HepG2 (cell line): ENCODE data around the gene TALDO1. TPM values are rescaled to one million over a fixed set of nuclear protein-coding genes. Genes with fewer than 3 reads are reported as not detected.

Experiments
- ATAC-seq: fragments of 200-7000 bp; cut with Tn5 transposase; 3 replicates; pipeline ENCODE4 v1.9.1; 2020; ENCODE audit warnings: mild to moderate bottlenecking, moderate library complexity
- BruUV-seq: library from RNA; stranded (reverse); fragments of 400-500 nt; replicated peaks from 2 replicates; lab custom pipeline; 2021; lab: Mats Ljungman, UMichigan
- CTCF ChIA-PET: fragments of 300-600 bp; formaldehyde crosslinking; extraction: SDS; loops from one replicate; lab custom pipeline; 2021; ENCODE audit warnings: low total read pairs, inconsistent platforms, low intra/inter-chr PET ratio; lab: Yijun Ruan, JAX
- POLR2A ChIA-PET: fragments of 350-600 bp; sonication (Branson Sonifier 250); formaldehyde crosslinking; loops from one replicate; lab custom pipeline; 2020; ENCODE audit warnings: antibody characterized with exemption, inconsistent platforms; lab: Yijun Ruan, JAX
- DNase-seq: peaks from one replicate; pipeline ENCODE4 v3.0.0-alpha.2; 2015; ENCODE audit warnings: low spot score
- FAIRE-seq: peaks from 3 replicates; lab custom pipeline; 2011; peaks lifted over from hg19 to GRCh38; lab: Jason Lieb, UNC
- H2AFZ ChIP-seq: one replicate; pipeline ENCODE4 v1.6.1; 2011; ENCODE audit warnings: low read length, inconsistent platforms
- H3K27ac ChIP-seq: fragments of 300-600 bp; 3 replicates; pipeline ENCODE4 v1.8.0; 2011; ENCODE audit warnings: mixed run types, mild to moderate bottlenecking, mixed read lengths, low read length, inconsistent platforms; ENCODE audit not compliant: insufficient read depth; ENCODE audit errors: extremely low read length
- H3K27me3 ChIP-seq, 2 experiments: fragments of 200-600 bp in 1 of 2; 2 replicates in 1 of 2; 3 replicates in 1 of 2; pipeline versions ENCODE4 v1.6.0 to v1.8.0; 2011; ENCODE audit warnings: low read length in 2 of 2, mild to moderate bottlenecking in 2 of 2, moderate library complexity in 2 of 2, inconsistent platforms in 1 of 2; ENCODE audit not compliant: insufficient read depth in 2 of 2, control insufficient read depth in 1 of 2
- H3K36me3 ChIP-seq, 2 experiments: fragments of 200-600 bp in 1 of 2; replicated peaks in 1 of 2; 2 replicates in 1 of 2; 3 replicates in 1 of 2; pipeline versions ENCODE4 v1.5.1 to v1.8.0; 2011; ENCODE audit warnings: low read length in 2 of 2, inconsistent platforms in 1 of 2; ENCODE audit not compliant: insufficient read depth in 2 of 2, control insufficient read depth in 1 of 2
- H3K4me1 ChIP-seq: 2 replicates; pipeline ENCODE4 v1.5.1; 2012; ENCODE audit warnings: low read length, inconsistent platforms; ENCODE audit not compliant: insufficient read depth
- H3K4me2 ChIP-seq: 2 replicates; pipeline ENCODE4 v1.6.0; 2011; ENCODE audit warnings: low read depth, low read length, inconsistent platforms
- H3K4me3 ChIP-seq, 3 experiments: fragments of 200-600 bp in 1 of 3; sonication (generic), shearing (Covaris generic) in 1 of 3; replicated peaks in 1 of 3; 2 replicates each; pipeline ENCODE4 v1.5.1; 2011 to 2016; ENCODE audit warnings: low read length in 3 of 3, inconsistent platforms in 2 of 3, low read depth in 2 of 3, mild to moderate bottlenecking in 2 of 3, control low read depth in 1 of 3, mixed read lengths in 1 of 3; ENCODE audit not compliant: insufficient read depth in 1 of 3
- H3K79me2 ChIP-seq: one replicate; pipeline ENCODE4 v1.6.1; 2011; ENCODE audit warnings: low read length, inconsistent platforms; ENCODE audit not compliant: insufficient read depth
- H3K9ac ChIP-seq: 2 replicates; pipeline ENCODE4 v1.6.0; 2011; ENCODE audit warnings: mild to moderate bottlenecking, low read depth, low read length, inconsistent platforms; ENCODE audit not compliant: insufficient read depth
- H3K9me3 ChIP-seq: 2 replicates; pipeline ENCODE4 v1.5.1; 2012; ENCODE audit warnings: mild to moderate bottlenecking, low read length
- H4K20me1 ChIP-seq: 2 replicates; pipeline ENCODE4 v1.6.0; 2011; ENCODE audit warnings: inconsistent platforms, mild to moderate bottlenecking, low read length, moderate library complexity; ENCODE audit not compliant: insufficient read depth
- ETV6 ChIP-seq: sonication (generic); formaldehyde crosslinking; conservative IDR thresholded peaks from 2 replicates; pipeline ENCODE4 v1.4.0; 2020; ENCODE audit warnings: missing genetic modification reagents
- FOSL2 ChIP-seq: sonication (generic); formaldehyde crosslinking; IDR thresholded peaks from 2 replicates; pipeline ENCODE4 v1.4.0; 2020; ENCODE audit warnings: missing genetic modification reagents
- FOXO4 ChIP-seq: sonication (generic); formaldehyde crosslinking; conservative IDR thresholded peaks from 2 replicates; pipeline ENCODE4 v1.8.1; 2023; ENCODE audit warnings: missing genetic modification reagents
- GATA4 ChIP-seq: sonication (generic); IDR thresholded peaks from 2 replicates; pipeline ENCODE4 v1.6.1; 2016; ENCODE audit warnings: antibody characterized with exemption, low read depth, borderline replicate concordance
- HHEX ChIP-seq: IDR thresholded peaks from 2 replicates; pipeline ENCODE4 v1.6.1; 2016; ENCODE audit warnings: control low read depth
- HMGXB4 ChIP-seq, 2 experiments: sonication (generic) in 1 of 2; formaldehyde crosslinking in 1 of 2; IDR thresholded peaks; 2 replicates each; pipeline versions ENCODE4 v1.4.0 to v1.6.1; 2018 to 2020; ENCODE audit warnings: missing genetic modification reagents in 2 of 2, borderline replicate concordance in 1 of 2, low read depth in 1 of 2, mild to moderate bottlenecking in 1 of 2, missing biosample characterization in 1 of 2
- RCOR2 ChIP-seq: IDR thresholded peaks from 2 replicates; pipeline ENCODE4 v1.6.1; 2016; ENCODE audit warnings: missing biosample characterization, missing genetic modification reagents
- SMYD3 ChIP-seq: sonication (generic); formaldehyde crosslinking; IDR thresholded peaks from 2 replicates; pipeline ENCODE4 v1.8.1; 2023; ENCODE audit warnings: mild to moderate bottlenecking, missing genetic modification reagents
- TCF7 ChIP-seq: sonication (generic); IDR thresholded peaks from 2 replicates; pipeline ENCODE4 v1.6.1; 2016; ENCODE audit warnings: antibody characterized with exemption, low read depth
- ZFP90 ChIP-seq: sonication (generic); formaldehyde crosslinking; IDR thresholded peaks from 2 replicates; pipeline ENCODE4 v1.8.0; 2022; ENCODE audit warnings: missing genetic modification reagents, mild to moderate bottlenecking, inconsistent platforms, borderline replicate concordance
- ZNF235 ChIP-seq: sonication (generic); formaldehyde crosslinking; IDR thresholded peaks from 2 replicates; pipeline ENCODE4 v1.8.1; 2023; ENCODE audit warnings: mild to moderate bottlenecking, missing genetic modification reagents, borderline replicate concordance
- ZNF362 ChIP-seq: sonication (generic); formaldehyde crosslinking; IDR thresholded peaks from 2 replicates; pipeline ENCODE4 v1.4.0; 2020; ENCODE audit warnings: missing genetic modification reagents, mild to moderate bottlenecking, borderline replicate concordance
- ZSCAN25 ChIP-seq: sonication (generic); formaldehyde crosslinking; IDR thresholded peaks from 2 replicates; pipeline ENCODE4 v1.8.0; 2022; ENCODE audit warnings: mild to moderate bottlenecking, missing genetic modification reagents
- WGBS: methylation state at CpG from one replicate; pipeline ENCODE4 v1.1.6; 2017; ENCODE audit warnings: low lambda C conversion rate; 5-methylcytosine and 5-hydroxymethylcytosine counted together
- in situ Hi-C: cut with HindIII; loops from 2 replicates; pipeline ENCODE4 v1.10.0; 2017; ENCODE audit warnings: low pct_unique_long_range_greater_than_20kb; ENCODE audit not compliant: extremely low pct_ligation_motif_present
- intact Hi-C: fragments of 100-400 bp; cut with micrococcal nuclease; formaldehyde crosslinking; loops from one replicate; pipeline ENCODE4 v1.10.0; 2022; ENCODE audit not compliant: unreplicated experiment
- polyA plus RNA-seq, 8 experiments: library from polyadenylated mRNA; depleted of rRNA in 3 of 8; stranded (reverse) in 7 of 8; unstranded in 1 of 8; fragments of >200 nt; fragmentation: Illumina TruSeq in 4 of 8; extraction: Trizol in 4 of 8; gene quantifications; 2 replicates each; pipeline versions ENCODE4 v1.2.1 to v1.2.3, GENCODE V29; 2011 to 2016; ENCODE audit warnings: low read depth in 4 of 8, missing spikeins in 1 of 8, mixed read lengths in 1 of 8; ENCODE audit not compliant: insufficient read depth in 1 of 8
- total RNA-seq, 5 experiments: library from RNA; depleted of rRNA; stranded (reverse); fragments of >200 nt; fragmentation: Illumina TruSeq; extraction: Trizol; gene quantifications; 2 replicates each; pipeline ENCODE4 v1.2.3, GENCODE V29; 2016; ENCODE audit warnings: low read depth in 1 of 5

TALDO1 gene
- total and polyA plus RNA-seq, 2 of the 13 experiments (the other 11 are each of a cell fraction or from before 2014, with no cell fraction given) = 107 to 240 TPM

- TF ChIP-seq SMYD3 (CRISPR knock-in tag) (no peak), ZNF362 (CRISPR knock-in tag) (no peak), TCF7 (no peak), ZSCAN25 (no peak), HHEX (CRISPR knock-in tag) (no peak)
Observed at GRCh38 chr11:726278-727220, 20.7 kb upstream of the TALDO1 start (continued).

GRCh38 chr11:727281-727701 is 20.0 kb upstream of the TALDO1 start:
- Histone ChIP-seq H3K4me3 (no peak overlapping the region), H3K9ac (no peak overlapping the region), H4K20me1 (no peaks in the 10 kb centered on the region; the same call in 1 of the 2 replicates), H3K79me2 (no peaks in the 10 kb centered on the region), H3K27me3 (no peaks in the 10 kb centered on the region), H3K4me1 (peaks cover 34% of the 10 kb centered on the region), H2AFZ (no peak overlapping the region), H3K36me3 (peaks cover 18 to 28% of the 10 kb centered on the region in 2 experiments), H3K9me3 (no peaks in the 10 kb centered on the region), H3K27ac (peak overlapping the region; percentile 39), H3K4me2 (no peak overlapping the region; the same call in 1 of the 2 replicates)
- CTCF ChIA-PET = interaction anchor here (0.8 to 2.3 kb wide), 6 partner anchors 30 to 172 kb away, joined by 3 to 20 read pairs (median 7); partner anchors contain the start of genes DEAF1, SLC25A22 and TMEM80
- TF ChIP-seq FOSL2 (CRISPR knock-in tag) (no peak), ZNF235 (CRISPR knock-in tag) (0 out of 2 replicates have a peak, but pooled peaks have one; percentile 3), HMGXB4 (CRISPR knock-in tag; IDR thresholded peaks at IDR 0.05; ENCODE audit: borderline replicate concordance in 1 of 2, low read depth in 1 of 2) (no peak), RCOR2 (CRISPR knock-in tag) (no peak), ZFP90 (CRISPR knock-in tag) (no peak), ETV6 (no peak), GATA4 (no peak), FOXO4 (CRISPR knock-in tag) (0 out of 2 replicates have a peak, but pooled peaks have one; percentile 35)
- ATAC-seq (no peak), DNase-seq (no peak), FAIRE-seq (no peak)
- intact Hi-C loops (no loop called here), in situ Hi-C loops (loop anchor here (5.0 kb wide), 1 partner anchor 70 kb away; no protein-coding TSS in a partner anchor)
- 100% methylated on average over 2 of the region's 12 CpGs for WGBS
- POLR2A ChIA-PET = interaction anchor here (1.2 to 12.6 kb wide), 5 partner anchors 15 to 172 kb away, joined by 3 to 203 read pairs (median 10); partner anchors contain the start of genes DEAF1, EPS8L2, TALDO1 and TMEM80
- no TSS peak for BruUV-seq
